HG03060 (cell line): ENCODE data around the gene SOCS1.

Experiments
- ATAC-seq: cut with Tn5 transposase; IDR thresholded peaks from one replicate; pipeline ENCODE4 v1.9.1; 2021; ENCODE audit warnings: low read depth, moderate number of reproducible peaks; ENCODE audit not compliant: unreplicated experiment

SOCS1 gene

DNA sequence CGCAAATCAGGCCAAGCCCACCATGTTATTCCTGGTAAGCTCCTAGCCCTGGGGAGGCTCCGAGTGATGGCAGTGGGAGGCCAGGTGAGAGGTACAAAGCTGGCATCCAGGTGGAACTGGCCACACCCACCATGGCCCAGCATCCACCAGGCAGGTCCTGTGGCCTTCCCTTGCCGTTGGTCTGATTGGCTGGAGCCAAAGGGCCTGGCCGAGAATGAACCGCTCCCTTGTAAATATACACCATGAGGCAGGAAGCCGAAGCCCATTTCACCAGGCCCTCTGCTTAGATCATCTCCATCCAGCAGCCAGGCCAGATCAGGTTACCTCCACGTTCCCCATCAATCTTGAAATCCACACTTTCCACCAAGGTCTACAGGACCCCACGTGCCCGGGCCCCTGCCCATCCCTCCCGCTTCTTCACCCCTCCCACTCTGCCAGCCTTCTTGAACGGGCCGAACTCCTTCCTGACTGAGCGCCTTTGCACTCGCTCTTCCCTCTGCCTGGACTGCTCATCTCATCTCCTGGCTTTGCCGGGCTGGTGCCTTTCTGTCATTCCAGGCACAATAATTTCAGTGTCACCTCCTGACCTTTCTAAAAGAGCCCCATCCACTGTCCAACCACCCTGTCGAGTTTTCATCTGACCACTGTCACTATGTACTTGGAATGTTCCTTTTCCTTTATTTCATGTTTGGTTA, 5.8 kb downstream of the SOCS1 start:
- no peak for ATAC-seq

DNA sequence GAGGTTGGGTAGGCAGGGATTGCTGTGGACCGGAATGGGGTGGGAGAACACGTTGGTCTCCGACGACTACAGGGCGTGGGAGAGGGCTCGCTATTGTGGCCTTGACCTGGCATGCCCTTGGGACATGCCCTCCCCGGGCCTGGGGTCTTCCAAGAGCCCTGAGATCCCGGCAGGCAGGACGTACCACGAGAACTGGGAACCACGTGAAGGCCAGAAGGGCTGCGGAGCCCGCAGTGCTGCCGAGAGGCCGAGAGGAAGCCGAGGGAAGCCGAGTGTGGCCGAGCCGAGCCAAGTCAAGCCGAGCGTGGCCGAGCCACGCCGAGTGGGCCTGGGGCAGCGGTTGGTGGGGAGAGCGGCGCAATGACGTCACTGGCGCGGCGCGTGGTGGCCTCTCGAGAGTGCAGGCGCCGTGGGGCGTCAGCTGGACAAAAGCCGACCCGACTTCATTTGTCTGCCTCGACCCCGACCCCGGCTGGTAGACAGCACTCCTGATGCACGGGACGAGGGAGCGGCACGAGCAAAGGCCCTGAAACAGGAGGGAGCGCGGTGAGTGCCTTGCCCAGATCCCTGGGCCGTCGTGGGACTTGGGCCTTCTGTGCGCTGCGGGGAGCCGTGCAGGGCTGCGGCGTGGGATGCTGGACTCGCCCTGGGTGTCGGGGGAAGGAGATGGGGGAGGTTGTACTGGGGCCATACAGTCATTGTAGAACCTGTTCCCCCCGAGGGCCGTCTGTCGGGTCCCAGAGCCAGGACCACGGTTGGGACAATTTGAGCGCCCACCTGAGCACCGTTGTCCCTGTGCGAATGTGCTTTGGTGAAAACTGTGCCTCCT, 6.6 kb downstream of the SOCS1 start:
- no peak for ATAC-seq

DNA sequence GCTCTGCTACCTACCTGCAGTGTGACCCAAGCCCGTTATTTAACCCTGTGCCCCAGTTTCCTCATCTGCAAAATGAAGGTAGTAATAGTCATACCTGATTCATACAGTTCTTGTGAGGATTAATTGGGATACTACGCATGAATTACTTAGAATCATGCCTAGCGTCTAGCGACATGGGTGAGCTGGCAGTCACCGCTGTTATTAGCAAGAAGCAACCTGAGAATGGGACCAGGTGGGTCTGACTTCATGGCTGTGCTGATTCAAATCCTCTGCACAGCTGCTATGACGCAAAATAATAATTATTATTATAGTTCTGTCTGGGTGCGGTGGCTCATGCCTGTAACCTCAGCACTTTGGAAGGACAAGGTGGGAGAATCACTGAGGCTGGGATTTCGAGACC, 7.9 kb downstream of the SOCS1 start:
- ATAC-seq, result no peak

DNA sequence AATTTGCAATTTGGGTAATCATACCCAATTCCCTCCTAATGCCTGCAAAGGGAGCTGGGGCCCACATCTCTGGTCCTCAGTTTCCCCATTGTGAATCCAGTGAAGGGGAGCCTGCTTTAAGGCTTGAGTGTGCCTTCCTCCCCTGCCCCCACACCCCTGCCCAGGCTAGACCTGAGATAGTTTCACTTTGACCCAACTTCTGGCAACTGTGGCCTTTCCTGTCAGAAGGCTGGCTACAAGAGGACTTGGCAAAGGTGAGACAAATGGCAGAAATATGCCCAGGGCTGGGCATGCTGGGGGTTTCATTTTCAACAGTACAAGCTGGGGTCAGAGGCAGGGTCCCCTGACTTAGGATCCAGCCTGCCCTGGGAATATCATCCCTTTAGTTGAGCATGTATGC, 10.0 kb downstream of the SOCS1 start:
- no peak for ATAC-seq

DNA sequence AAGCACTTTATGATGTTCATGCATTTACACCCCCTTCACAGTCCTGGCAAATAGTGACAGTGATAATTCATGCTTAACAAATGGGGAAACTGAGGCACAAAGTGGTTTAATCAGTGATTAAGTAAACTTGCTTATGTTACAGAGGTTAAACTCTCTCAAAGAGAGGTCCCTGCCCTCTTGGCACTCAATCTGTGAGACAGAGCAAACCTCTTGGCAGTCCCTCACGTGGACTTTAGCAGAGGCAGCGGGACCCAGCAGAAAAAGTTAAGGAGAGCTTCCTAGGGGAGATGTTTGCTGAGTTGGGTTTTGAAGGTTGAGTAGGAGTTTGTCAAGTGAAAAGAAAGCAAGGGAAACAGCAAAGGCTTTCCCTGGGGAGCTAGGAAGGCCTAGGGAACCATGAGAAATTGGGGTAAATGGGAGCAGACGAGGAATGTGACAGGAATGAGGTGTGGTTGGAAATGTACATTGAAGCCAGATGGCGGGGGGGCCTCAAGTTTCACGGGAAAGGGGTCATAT, 10.7 kb downstream of the SOCS1 start:
- no peak for ATAC-seq

DNA sequence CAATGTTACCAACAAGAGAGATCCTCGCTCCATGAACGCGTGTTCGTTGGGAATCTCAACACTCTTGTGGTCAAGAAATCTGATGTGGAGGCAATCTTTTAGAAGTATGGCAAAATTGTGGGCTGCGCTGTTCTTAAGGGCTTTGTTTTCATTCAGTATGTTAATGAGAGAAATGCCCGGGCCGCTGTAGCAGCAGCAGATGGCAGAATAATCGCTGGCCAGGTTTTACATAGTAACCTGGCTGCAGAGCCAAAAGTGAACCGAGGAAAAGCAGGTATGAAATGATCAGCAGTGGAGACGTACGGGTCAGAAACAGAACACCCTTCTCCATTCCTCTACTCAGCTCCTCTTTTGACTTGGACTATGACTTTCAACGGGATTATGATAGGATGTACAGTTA, 13.3 kb downstream of the SOCS1 start:
- ATAC-seq, result no peak

DNA sequence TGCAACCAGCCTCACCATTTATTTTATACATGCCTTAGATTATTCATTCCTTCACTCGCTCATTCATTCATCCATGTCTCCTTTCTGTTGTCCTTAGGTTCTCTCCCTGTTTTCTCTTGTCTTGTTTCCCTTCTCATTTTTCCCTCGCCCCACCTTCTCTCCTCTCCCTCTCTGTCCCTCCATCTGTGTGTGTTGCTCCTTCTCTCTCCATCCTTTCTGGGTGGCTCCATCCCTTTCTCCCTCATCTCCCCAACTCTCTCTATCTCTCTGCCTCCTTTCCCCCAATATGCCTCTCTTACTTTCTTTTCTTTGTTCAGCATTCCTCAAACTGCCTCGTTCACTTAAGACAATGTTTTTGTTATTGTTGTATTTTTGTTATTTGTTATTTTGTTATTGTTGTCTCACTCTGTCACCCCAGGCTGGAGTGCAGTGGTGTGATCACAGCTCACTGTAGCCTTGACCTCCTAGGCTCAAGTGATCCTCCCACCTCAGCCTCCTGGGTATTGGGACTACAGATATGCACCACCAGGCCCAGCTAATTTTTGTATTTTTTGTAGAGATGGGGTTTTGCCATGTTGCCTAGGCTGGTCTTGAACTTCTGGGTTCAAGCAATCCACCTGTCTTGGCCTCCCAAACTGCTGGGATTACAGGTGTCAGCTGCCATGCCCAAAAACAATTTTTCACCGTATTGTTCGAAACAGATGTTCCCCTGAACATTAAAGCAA, 14.4 kb downstream of the SOCS1 start:
- ATAC-seq, result no peak

DNA sequence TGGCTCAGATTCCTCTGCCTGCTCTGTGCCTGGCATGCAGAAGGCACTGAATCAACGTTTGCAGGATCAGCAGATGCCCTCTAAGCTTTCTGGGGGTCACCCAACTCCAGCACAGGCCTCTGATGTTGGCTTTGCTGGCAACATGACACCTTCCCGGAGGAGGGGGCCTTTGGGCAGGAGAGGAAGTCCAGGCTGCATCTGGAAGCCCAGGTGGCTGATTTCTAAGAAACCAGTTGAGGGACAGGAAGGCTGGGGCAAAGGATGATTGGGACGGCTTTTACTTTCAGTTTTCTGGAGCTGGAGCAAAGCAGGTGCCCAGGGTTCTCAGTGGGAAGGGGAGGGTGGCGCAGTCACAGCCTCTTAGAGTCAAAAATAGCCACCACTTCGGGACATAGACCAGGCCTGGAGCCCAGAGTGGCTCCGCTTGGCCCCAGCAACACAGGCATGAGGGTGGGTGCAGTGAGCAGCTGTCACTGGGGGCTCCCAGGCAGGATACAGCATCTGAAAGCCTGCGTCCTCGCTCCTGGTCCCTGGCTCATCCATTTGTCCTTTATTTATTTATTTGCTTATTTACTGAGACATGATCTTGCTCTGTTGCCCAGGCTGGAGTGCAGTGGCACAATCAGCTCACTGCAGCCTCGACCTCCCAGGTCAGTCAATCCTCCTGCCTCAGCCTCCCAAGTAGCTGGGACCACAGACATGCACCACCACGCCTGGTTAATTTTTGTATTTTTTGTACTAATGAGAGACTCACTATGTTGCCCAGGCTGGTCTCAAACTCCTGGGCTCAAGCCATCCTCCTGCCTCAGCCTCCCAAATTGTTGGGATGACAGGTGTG, 15.1 kb downstream of the SOCS1 start:
- no peak for ATAC-seq

DNA sequence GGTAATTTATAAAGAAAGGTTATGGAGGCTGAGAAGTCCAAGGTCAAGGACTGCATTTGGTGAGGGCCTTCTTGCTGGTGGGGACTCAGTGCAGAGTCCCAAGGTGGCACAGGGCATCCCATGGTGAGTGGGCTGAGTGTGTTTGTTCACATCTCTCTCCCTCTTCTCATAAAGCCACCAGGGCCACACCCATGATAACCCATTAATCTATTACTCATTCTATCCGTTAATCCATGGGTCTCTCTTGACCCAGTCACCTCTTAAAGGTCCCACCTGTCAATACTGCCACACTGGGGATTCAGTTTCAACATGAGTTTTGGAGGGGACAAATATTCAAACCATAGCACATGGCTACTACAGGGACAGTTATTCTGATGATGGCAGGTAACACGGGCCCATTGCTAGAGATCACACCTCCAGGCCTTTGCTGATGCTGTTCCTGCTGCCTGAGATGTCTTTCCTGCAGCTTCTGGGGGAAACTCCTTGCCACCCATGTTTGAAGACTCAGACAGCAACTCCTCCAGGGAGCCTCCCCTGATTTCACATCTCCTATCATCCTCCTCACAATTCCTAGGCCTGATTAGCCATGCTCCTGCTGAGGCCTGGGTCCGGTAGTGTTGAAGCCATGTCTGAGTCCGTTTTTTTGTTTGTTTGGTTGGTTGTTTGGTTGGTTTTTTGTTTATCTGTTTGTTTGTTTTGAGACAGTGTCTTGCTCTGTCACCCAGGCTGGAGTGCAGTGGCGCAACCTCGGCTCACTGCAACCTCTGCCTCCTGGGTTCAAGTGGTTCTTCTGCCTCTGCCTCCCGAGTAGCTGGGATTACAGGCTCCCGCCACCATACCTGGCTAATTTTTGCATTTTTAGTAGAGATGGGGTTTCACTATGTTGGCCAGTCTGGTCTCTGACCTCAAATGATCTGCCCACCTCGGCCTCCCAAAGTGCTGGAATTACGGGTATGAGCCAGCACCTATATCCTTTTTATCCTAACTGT, 16.1 kb downstream of the SOCS1 start:
- no peak for ATAC-seq

DNA sequence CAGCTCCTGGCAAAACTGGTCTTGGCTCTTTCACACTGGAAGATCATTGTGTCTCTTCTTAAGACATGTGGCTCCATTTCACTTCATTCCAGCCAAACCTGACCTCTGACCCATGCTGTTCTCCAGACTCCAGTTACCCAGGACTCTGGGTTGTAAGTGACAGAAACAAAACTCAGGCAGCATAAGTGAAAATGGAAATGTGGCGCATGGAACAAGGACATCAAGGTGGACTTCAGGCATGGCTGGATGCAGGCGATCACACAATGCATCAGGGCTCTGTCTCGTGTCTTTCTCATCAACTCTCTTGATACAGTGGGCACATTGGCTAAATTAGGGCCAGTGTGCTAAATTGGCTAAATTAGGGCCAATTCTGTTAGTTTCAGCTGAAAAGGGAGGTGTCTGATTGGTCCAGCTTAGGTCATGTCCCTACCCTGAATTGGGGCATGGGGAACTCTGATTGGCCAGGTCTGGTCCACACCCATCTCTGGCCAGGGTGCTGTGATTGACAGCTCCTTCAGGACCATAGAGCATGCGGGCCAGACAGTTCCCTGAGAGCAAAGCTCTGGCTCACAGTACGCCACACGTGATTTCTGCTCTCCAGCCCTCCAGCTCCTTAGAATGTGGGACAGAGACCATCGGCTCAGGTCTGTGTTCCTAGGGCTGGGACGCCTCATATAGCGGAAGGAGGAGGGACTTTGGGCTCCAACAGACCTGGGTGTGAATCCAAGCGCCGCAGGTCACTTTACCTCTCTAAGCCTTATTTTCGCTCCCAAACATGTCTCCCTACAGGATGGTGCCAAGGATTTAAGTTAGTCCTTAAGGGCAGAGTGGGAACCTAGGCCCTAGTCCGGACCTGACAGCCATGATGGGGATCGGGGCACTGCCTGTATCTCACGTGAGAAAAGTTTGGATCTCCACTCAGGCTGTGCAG, 17.5 kb downstream of the SOCS1 start:
- no peak for ATAC-seq

DNA sequence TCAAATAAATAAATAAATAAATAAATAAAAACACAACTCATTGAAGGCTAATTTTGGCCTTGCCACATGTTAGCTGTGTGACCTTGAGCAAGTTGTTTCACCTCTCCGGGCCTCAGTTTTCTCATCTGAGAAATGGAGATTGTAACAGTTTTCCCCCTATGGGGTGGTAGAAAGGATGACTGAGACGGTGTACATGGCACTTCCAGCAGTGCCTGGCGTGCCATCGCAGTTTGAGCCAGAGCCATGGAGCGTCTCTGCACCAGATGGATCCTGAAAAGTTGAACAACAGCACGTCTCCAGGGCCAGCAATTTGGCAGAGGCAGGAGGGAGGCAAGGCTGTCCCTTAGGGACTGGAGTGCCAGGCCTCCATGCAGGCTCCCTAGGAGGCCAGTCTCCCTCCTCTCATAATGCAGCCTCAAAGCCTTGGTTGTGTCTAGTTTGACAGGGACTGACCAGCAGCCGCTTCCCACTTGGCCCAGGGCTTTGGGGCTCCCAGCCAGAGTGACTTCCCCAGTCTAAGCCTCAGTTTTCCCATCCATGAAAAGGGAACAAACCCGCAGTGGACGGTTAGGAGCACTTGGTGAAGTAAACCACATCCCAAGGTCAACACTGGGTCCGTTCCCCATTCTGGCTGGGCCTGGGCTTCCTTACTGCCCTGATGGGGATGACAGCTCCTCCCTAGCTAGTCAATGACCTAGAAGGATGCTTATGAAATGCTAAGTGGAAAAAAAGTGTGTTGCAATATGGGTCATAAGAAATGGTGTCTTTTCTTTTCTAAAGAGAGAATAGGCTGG, 19.3 kb downstream of the SOCS1 start:
- no peak for ATAC-seq

DNA sequence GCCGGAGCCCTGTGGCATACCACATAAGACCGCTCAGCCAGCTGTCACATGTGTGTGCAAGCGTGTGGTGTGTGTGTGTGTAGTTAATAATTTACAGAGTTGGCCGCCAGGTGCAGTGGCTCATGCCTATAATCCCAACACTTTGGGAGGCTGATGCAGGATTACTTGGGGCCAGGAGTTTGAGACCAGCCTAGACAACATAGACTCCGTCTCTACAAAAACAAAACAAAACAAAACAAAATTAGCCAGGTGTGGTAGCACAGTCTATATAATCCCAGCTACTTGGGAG, 20.4 kb downstream of the SOCS1 start:
- no peak for ATAC-seq

DNA sequence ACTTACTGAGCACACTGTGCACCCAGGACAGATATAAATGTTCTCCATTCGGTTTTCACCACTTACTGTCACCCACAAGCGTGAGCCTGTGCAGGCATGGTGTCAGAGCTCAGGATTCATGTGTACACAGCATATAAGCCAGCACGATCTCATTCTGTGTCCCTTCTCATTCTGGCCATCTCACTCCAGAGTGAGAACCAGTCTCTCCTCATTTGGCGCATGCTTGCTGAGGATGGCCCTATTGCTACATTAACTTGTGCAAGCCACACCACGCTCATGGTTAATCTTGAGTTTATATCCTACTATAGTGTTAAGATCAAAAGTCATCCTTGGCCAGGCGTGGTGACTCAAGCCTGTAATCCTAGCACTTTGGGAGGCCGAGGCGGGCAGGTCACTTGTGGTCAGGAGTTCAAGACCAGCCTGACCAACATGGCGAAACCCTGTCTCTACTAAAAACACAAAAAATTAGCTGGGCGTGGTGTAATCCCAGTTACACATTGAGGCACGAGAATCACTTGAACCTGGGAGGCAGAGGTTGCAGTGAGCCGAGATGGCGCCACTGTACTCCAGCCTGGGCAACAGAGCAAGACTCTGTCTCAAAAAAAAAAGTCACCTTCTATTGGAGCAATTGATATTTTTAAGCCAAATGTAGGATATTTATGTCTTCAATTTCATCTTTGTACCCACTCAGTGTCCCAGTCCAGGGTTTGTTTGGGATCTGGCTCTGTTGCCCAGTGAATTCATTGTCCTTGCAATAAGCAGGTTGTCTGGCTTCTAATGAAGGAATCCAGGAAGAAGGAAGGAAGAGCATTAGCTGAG, 20.9 kb downstream of the SOCS1 start:
- no peak for ATAC-seq

DNA sequence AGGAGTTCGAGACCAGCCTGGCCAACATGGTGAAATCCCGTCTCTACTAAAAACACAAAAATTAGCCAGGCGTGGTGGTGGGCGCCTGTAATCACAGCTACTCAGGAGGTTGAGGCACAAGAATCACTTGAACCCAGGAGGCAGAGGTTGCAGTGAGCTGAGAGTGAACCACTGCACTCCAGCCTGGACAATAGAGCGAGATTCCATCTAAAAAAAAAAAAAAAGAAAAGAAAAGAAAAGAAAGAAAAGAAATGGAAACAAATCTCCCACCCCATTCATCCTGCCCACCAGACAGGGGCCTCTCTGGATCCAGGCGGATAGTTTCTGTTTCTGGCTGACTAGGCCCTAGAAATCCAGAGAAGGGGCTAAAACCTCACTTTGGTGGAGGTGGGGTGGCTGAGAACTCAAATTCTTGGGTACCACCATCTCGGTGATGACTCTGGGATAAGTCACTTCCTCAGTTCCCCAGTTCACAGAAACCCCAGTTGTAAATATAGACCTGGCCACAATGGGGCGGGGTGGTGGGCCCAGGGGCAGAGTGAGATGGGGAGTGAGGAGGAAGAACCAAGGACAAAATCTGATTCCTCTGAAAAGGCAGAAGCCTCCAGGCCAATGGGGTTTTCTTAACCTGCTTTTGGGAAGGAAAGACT, 22.2 kb downstream of the SOCS1 start:
- no peak for ATAC-seq

DNA sequence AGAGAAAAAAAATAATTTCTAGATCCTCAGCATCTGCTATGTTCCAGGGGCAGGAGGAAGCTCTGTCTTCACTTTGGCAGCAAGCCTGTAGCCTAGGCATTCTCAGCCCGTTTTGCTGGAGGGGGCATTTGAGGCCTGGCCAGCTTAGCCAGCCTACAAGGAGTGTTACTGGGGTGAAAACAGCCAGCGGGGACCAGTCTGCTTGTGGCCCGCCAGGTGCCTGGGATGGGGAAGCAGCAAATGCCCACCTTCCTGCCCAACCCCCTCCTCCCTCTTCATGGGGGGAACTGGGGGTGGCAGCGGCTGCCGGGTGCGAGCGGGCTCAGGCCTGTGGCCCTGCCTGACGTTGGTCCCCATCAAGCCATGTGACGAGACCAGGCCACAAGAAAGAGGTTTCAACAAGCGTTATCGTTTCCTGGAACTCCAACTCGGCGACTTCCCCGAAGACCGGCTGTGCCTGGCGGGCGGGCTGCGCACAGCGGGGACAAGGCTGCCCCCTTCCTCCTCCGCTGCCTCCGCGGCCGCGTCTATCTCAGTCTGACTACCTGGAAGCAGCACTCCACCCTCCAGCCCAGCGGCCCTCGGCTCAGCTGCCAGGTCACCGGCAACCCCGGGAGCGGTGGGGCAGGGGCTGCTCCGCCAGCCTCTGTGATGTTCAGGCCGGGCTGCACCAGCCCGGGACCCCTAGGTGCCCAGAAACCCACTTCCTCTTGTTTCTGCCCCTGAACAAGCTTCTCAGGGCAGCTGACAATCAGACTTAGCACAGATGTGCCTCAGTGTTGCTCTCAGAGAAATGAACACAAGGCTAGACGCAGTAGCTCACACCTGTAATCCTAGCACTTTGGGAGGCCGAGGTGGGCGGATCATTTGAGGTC, 22.9 kb downstream of the SOCS1 start:
- no peak for ATAC-seq
